Activated CD4-positive, alpha-beta T cell treated with anti-CD3 and anti-CD28 coated beads, Interleukin-10, Interleukin-2, amounts not matched to agents 100 ng/mL and 50 ng/mL, durations not matched to agents 16 hours and 8 hours (primary cell): Measurements from ENCODE around the gene SHISA3.
A peak's percentile ranks its signal among the peaks of the same experiment; 100 is the strongest.

Source experiments
- DNase-seq: peaks from one replicate; pipeline ENCODE4 v3.0.0-alpha.2; 2020

The SHISA3 gene

GRCh38 chr4:42392436-42392835 lies 4.9 kb upstream of the SHISA3 start:
- no peak for DNase-seq

- DNase-seq, result no peak
Measured at GRCh38 chr4:42395595-42395994, 1.7 kb upstream of the SHISA3 start.

- no peak for DNase-seq
Measured at GRCh38 chr4:42396361-42396751, 932 bp upstream of the SHISA3 start.

DNA sequence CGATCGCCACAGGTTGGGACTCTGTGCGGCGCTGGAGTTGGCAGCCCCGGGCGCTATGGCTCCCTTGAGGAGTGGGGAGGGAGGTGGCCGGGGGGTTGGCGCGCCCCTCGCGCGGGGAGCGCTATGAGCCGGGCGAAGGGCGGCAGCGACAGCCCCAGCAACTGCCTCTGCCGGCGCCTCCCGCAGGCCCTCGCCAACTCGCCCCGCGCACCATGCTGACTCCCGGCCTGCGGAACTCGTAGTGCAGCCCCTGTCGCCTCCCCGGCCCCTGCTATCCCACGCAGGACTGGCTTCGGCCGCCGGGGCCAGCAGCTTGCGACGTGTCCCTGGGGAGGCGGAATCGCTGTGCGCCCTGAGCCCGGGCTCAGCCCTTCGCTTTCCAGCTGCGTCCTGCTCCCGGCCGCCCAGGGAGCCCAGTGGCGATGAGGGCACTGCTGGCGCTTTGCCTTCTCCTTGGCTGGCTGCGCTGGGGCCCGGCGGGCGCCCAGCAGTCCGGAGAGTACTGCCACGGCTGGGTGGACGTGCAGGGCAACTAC lies 415 bp downstream of the SHISA3 start:
- DNase-seq, result peak; percentile 13

GRCh38 chr4:42398171-42398870 lies 1.0 kb downstream of the SHISA3 start:
- peak; percentile 25 for DNase-seq

DNA sequence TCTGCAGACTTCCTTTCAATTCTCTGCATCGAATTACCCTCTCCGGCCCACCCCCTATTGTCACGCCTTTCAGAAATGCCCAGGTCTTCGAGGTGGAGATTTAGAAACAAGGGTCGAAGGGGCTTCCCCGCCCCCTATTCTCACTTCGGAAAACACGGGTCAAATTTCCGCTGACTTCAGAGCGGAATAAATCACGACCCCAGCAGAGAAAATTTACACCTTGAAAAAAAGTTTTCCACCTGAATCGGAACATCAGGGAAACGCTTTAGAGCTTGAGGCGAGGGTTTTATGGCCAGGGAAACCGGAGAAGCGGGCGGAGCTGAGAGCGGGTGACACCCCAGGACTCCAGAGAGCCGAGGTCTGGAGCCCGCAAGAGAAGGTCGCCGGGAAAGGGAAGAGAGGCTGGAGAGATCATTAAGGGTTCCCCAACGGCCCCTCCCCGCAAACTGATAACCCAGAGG lies 1.6 kb downstream of the SHISA3 start:
- no peak for DNase-seq

GRCh38 chr4:42399393-42399792 lies 2.1 kb downstream of the SHISA3 start:
- DNase-seq, result no peak

GRCh38 chr4:42401171-42401570 lies 3.9 kb downstream of the SHISA3 start:
- no peak for DNase-seq

DNA sequence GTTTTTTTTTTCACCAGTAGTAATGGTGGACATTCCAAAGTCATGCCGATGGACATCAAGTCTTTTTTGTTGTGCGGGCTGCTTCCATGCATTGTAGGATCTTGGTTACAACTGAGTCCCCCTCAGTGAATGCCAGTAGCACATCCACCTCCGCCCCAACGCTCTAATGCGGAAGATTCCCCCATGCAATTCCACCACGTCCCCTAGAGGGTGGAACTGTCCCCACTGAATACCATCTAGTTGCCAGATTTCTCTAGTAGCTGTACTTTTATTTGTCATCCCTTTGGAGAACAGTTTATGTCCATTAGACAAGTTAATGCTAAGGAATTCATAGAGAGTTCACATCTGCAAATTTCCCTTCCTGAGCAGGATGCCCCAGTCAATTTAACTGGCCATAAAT lies 6.7 kb downstream of the SHISA3 start:
- no peak for DNase-seq

- DNase-seq, result no peak
Measured at GRCh38 chr4:42410446-42410845, 13.2 kb downstream of the SHISA3 start.

GRCh38 chr4:42411803-42412202 lies 14.5 kb downstream of the SHISA3 start:
- no peak for DNase-seq

GRCh38 chr4:42412251-42412650 lies 15.0 kb downstream of the SHISA3 start:
- no peak for DNase-seq

GRCh38 chr4:42415281-42415680 lies 18.0 kb downstream of the SHISA3 start:
- DNase-seq, result no peak

DNA sequence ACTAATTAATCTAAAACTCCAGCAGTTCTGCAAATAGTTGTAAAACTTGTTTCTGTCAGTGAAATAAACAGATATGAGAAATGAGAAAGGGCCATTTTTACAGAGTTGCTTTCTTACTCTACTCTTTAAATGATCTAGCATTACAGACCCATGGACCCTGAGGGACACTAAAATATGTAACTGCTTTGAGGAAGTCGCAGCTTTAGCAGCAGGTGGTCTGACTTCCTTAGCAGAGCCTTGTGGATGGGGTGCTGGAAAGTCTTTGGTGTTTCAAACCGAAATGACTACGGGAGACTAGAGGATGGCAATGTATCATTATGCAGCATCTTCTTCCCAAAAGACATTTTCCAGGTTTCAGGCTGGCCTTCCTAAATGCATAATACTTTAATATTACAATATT lies 18.7 kb downstream of the SHISA3 start:
- no peak for DNase-seq

GRCh38 chr4:42417550-42417949 lies 20.3 kb downstream of the SHISA3 start:
- DNase-seq, result no peak

GRCh38 chr4:42420140-42420539 lies 22.9 kb downstream of the SHISA3 start:
- DNase-seq, result no peak

DNA sequence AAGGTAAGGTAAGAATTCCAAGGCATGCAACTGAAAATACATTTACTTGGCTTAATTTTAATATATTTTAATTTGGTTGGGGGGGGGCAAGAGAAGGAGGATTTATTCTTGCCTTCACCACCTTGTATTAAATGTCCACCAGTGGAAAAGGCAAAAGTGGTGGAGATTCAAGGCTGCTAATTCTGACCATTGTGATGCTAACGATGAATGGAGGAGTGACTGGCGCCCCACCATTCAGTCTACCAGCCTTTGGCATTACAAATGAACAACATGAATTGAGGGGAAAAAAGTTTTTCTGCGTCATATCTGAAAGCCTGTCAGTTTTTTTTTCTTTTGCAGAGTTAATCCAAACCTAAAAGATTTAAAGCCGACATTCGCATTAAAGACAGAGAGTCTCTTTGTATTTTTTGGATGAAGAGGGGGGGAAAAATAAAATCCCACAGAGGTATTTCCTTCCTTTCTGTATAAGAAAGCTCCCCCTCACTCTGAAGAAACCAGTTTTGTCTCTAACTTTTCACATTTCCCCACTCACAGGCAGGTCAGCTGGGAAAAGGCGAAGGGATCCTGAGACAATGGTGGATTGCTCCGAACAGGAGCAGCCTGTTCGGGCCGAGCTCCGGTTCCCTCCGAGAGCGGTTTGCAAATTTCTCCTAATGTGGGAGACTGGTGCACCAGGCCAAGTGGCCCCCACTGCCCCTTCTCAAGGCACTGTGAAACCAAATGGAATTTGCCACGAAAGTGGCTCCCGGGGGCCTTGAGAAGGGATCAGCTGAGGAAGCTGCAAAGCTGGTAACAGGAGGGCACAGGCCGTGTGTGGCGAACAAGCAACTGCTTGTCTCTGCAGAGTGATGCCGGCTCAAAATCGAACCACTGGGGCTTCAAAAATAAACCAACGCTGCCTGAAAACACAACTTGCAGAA lies 28.1 kb downstream of the SHISA3 start:
- DNase-seq, result no peak

DNA sequence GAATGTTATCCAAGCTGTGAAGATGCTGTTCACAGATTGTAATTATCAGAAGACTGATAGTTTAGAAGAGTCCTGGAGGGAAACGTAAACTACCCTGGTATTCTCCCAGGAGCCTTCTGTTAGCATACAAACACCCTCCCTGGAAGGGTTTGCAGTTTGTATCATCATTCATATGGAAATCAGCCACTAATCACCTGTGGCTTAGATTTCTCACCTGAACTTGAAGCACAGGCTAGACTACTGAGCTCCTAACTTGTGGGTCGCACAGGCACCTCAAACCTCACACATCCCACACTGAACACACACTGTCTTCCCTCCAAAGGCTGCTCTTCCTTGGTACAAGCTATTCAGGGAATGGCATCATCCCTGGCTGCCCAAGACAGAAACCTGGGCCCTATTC lies 30.7 kb downstream of the SHISA3 start:
- DNase-seq, result no peak

GRCh38 chr4:42436928-42437565 lies 39.8 kb downstream of the SHISA3 start:
- no peak for DNase-seq

- no peak for DNase-seq
Measured at GRCh38 chr4:42440083-42440482, 42.8 kb downstream of the SHISA3 start.

- DNase-seq, result no peak
Measured at GRCh38 chr4:42442601-42443000, 45.3 kb downstream of the SHISA3 start.

GRCh38 chr4:42445038-42445437 lies 47.8 kb downstream of the SHISA3 start:
- DNase-seq, result peak; percentile 27

DNA sequence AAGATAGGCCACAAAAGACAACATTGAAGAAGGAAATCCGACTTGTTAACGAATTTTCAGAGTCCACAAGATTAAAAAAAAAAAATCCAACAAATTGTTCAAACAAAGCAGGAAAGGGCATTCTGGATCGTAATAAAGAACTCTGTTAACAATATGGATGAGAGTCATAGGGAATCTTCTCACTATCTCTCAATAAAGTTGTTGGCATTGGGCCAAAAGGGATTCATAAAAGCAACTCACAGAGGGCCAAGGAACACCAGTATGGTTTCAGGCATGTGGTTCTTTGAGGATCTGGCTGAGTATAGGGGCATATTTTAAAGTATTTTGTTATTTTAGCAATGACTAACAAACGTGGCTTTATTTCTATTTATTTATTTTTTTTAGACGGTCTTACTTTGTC lies 49.5 kb downstream of the SHISA3 start:
- DNase-seq, result no peak
